GM12878 (cell line): ENCODE results near the gene NAA38. TPM values are rescaled to one million over a fixed set of nuclear protein-coding genes. Genes with fewer than 3 reads are reported as not detected.

Source experiments
- ATAC-seq: fragments of 200-7000 bp; cut with Tn5 transposase; 3 replicates; pipeline ENCODE4 v1.9.1; 2020; ENCODE audit warnings: mild to moderate bottlenecking, moderate library complexity
- BruUV-seq: library from RNA; stranded (reverse); fragments of 400-500 nt; replicated peaks from 2 replicates; lab custom pipeline; 2021; lab: Mats Ljungman, UMichigan
- CTCF ChIA-PET: fragments of 300-600 bp; sonication (Branson Sonifier 250); formaldehyde crosslinking; extraction: SDS; loops from one replicate; lab custom pipeline; 2021; ENCODE audit warnings: inconsistent platforms; lab: Yijun Ruan, JAX
- POLR2A ChIA-PET: fragments of 350-600 bp; formaldehyde crosslinking; extraction: SDS; loops from one replicate; lab custom pipeline; 2021; ENCODE audit warnings: inconsistent platforms; lab: Charles Lee
- RAD21 ChIA-PET: fragments of 300-600 bp; sonication (Branson Sonifier 250); formaldehyde crosslinking; loops from one replicate; lab custom pipeline; 2023; ENCODE audit warnings: antibody characterized with exemption; ENCODE audit not compliant: unreplicated experiment; lab: Charles Lee
- SMC1A ChIA-PET: fragments of 300-600 bp; sonication (Branson Sonifier 250); formaldehyde crosslinking; loops from one replicate; lab custom pipeline; 2023; ENCODE audit not compliant: unreplicated experiment, uncharacterized antibody; lab: Charles Lee
- DNase-seq: peaks from one replicate; pipeline ENCODE4 v3.0.0-alpha.2; 2011; ENCODE audit warnings: low read depth, low spot score
- FAIRE-seq: peaks from 3 replicates; lab custom pipeline; 2011; peaks lifted over from hg19 to GRCh38; lab: Jason Lieb, UNC
- H2AFZ ChIP-seq: 2 replicates; pipeline ENCODE4 v1.6.0; 2011; ENCODE audit warnings: low read depth, low read length, control low read depth; ENCODE audit not compliant: control insufficient read depth
- H3K27ac ChIP-seq: 2 replicates; pipeline ENCODE4 v1.5.1; 2011; ENCODE audit warnings: control low read depth; ENCODE audit not compliant: control insufficient read depth, insufficient read depth
- H3K27me3 ChIP-seq, 2 experiments: replicated peaks in 1 of 2; 2 replicates each; pipeline versions ENCODE4 v1.6.0 to v1.6.1; 2011; ENCODE audit warnings: low read length in 1 of 2; ENCODE audit not compliant: control insufficient read depth in 2 of 2, insufficient read depth in 2 of 2
- H3K36me3 ChIP-seq, 2 experiments: 2 replicates each; pipeline ENCODE4 v1.5.1; 2011; ENCODE audit warnings: low read length in 1 of 2; ENCODE audit not compliant: control insufficient read depth in 2 of 2, insufficient read depth in 2 of 2
- H3K4me1 ChIP-seq: 2 replicates; pipeline ENCODE4 v1.6.1; 2011; ENCODE audit warnings: mild to moderate bottlenecking, low read length, moderate library complexity, mixed read lengths; ENCODE audit not compliant: control insufficient read depth, insufficient read depth
- H3K4me2 ChIP-seq: 2 replicates; pipeline ENCODE4 v1.6.0; 2011; ENCODE audit warnings: control low read depth; ENCODE audit not compliant: control insufficient read depth, insufficient read depth
- H3K4me3 ChIP-seq: fragments of 200-600 bp; sonication (generic); 2 replicates; pipeline ENCODE4 v1.5.1; 2016
- H3K79me2 ChIP-seq: 2 replicates; pipeline ENCODE4 v1.6.0; 2011; ENCODE audit warnings: low read length; ENCODE audit not compliant: control insufficient read depth, insufficient read depth
- H3K9ac ChIP-seq: 2 replicates; pipeline ENCODE4 v1.8.0; 2011; ENCODE audit warnings: low read length, control low read depth, mixed read lengths; ENCODE audit not compliant: control insufficient read depth, insufficient read depth
- H3K9me3 ChIP-seq: replicated peaks from 3 replicates; pipeline ENCODE4 v1.5.1; 2011; ENCODE audit warnings: mild to moderate bottlenecking, low read length; ENCODE audit not compliant: control insufficient read depth, insufficient read depth
- H4K20me1 ChIP-seq: 2 replicates; pipeline ENCODE4 v1.6.0; 2011; ENCODE audit not compliant: control insufficient read depth, insufficient read depth
- ASH2L ChIP-seq: fragments of 300-600, 200-600 bp; sonication (generic); IDR thresholded peaks from 2 replicates; pipeline ENCODE4 v1.6.1; 2017; ENCODE audit warnings: low read depth, mild to moderate bottlenecking, borderline replicate concordance
- CREB1 ChIP-seq: IDR thresholded peaks from 2 replicates; pipeline ENCODE4 v1.6.1; 2012; ENCODE audit warnings: low read depth, mild to moderate bottlenecking, inconsistent platforms
- HCFC1 ChIP-seq: fragments of 150-350 bp; IDR thresholded peaks from 2 replicates; pipeline ENCODE4 v1.6.1; 2014; ENCODE audit warnings: low read length
- NBN ChIP-seq: fragments of 450-650 bp; IDR thresholded peaks from 2 replicates; pipeline ENCODE4 v1.6.1; 2016
- NFIC ChIP-seq: IDR thresholded peaks from 2 replicates; pipeline ENCODE4 v1.6.1; 2012; ENCODE audit warnings: low read depth, mild to moderate bottlenecking, inconsistent platforms, low read length, moderate library complexity
- NR2C1 ChIP-seq: fragments of 450-650 bp; IDR thresholded peaks from 2 replicates; pipeline ENCODE4 v1.6.1; 2017; ENCODE audit warnings: antibody characterized with exemption, mild to moderate bottlenecking, moderate library complexity
- POLR2A ChIP-seq: IDR thresholded peaks from 2 replicates; pipeline ENCODE4 v1.6.1; 2011; ENCODE audit warnings: low read depth, mild to moderate bottlenecking, low read length
- POLR2AphosphoS5 ChIP-seq: IDR thresholded peaks from 2 replicates; pipeline ENCODE4 v1.6.1; 2011; ENCODE audit warnings: mild to moderate bottlenecking, low read length, inconsistent platforms
- YY1 ChIP-seq: IDR thresholded peaks from 2 replicates; pipeline ENCODE4 v1.6.1; 2011; ENCODE audit warnings: low read depth, mild to moderate bottlenecking, low read length
- ZNF384 ChIP-seq: IDR thresholded peaks from 2 replicates; pipeline ENCODE4 v1.6.1; 2012; ENCODE audit warnings: low read depth, mild to moderate bottlenecking, low read length, improper control_type of control experiment, borderline replicate concordance
- ZNF622 ChIP-seq: fragments of 450-650 bp; IDR thresholded peaks from 2 replicates; pipeline ENCODE4 v1.6.1; 2017; ENCODE audit warnings: mild to moderate bottlenecking, inconsistent platforms
- ZZZ3 ChIP-seq: IDR thresholded peaks from 2 replicates; pipeline ENCODE4 v1.6.1; 2011; ENCODE audit warnings: low read depth; ENCODE audit not compliant: control insufficient read depth, insufficient read length
- WGBS: methylation state at CpG from one replicate; pipeline ENCODE4 v1.1.6; 2016; ENCODE audit warnings: low lambda C conversion rate; ENCODE audit not compliant: insufficient replicate concordance, insufficient coverage; ENCODE audit errors: missing lambda C conversion rate; 5-methylcytosine and 5-hydroxymethylcytosine counted together
- in situ Hi-C: fragments of 300-500 bp; cut with MboI; formaldehyde crosslinking; loops from 9 replicates; pipeline ENCODE4 v1.14.3; 2018; ENCODE audit warnings: mixed read lengths
- intact Hi-C: fragments of 100-400 bp; cut with micrococcal nuclease; formaldehyde crosslinking; loops from one replicate; pipeline ENCODE4 v1.14.2; 2022; ENCODE audit not compliant: unreplicated experiment
- polyA plus RNA-seq, 11 experiments: library from polyadenylated mRNA; depleted of rRNA in 4 of 11; unstranded in 6 of 11; stranded (reverse) in 5 of 11; fragments of >200 nt; fragmentation: Nextera tagmentation in 4 of 11; fragmentation: Illumina TruSeq in 1 of 11; extraction: Ambion mirVana in 4 of 11; extraction: Trizol in 1 of 11; gene quantifications; 1 replicate in 1 of 11; 2 replicates in 10 of 11; pipeline versions ENCODE4 v1.2.1 to v1.2.3, GENCODE V29; 2011 to 2016; ENCODE audit warnings: inconsistent platforms in 2 of 11, missing spikeins in 2 of 11, low read depth in 1 of 11
- small RNA-seq: library from RNA; depleted of rRNA; stranded (forward); fragments of <200 nt; gene quantifications from one replicate; pipeline ENCODE3, GENCODE V24; 2014
- total RNA-seq, 4 experiments: library from RNA; depleted of rRNA in 3 of 4; stranded (reverse); fragments of >200 nt in 3 of 4; fragmentation: Illumina TruSeq in 1 of 4; extraction: Trizol in 1 of 4; gene quantifications; 2 replicates each; pipeline versions ENCODE4 v1.2.1 to v1.2.3, GENCODE V29; 2013 to 2021
- TF ChIP-seq, protein P1 (sequence below): IDR thresholded peaks from 2 replicates; pipeline ENCODE4 v1.6.1; 2011; ENCODE audit warnings: mild to moderate bottlenecking, low read depth, low read length, moderate library complexity; ENCODE audit not compliant: insufficient replicate concordance
- TF ChIP-seq, protein P2 (sequence below): IDR thresholded peaks from 2 replicates; pipeline ENCODE4 v1.6.1; 2011; ENCODE audit warnings: low read depth, mild to moderate bottlenecking, low read length, moderate library complexity, borderline replicate concordance; ENCODE audit errors: extremely low read depth
- TF ChIP-seq, protein P3 (sequence below): fragments of 450-650 bp; formaldehyde crosslinking; IDR thresholded peaks from 2 replicates; pipeline ENCODE4 v1.4.0; 2022; ENCODE audit warnings: mild to moderate bottlenecking, moderate library complexity

The NAA38 gene
- total and polyA plus RNA-seq, 10 of the 15 experiments (the other 5 are each of a cell fraction or from before 2014, with no cell fraction given), result 31.5 to 337 (median 215) TPM

DNA sequence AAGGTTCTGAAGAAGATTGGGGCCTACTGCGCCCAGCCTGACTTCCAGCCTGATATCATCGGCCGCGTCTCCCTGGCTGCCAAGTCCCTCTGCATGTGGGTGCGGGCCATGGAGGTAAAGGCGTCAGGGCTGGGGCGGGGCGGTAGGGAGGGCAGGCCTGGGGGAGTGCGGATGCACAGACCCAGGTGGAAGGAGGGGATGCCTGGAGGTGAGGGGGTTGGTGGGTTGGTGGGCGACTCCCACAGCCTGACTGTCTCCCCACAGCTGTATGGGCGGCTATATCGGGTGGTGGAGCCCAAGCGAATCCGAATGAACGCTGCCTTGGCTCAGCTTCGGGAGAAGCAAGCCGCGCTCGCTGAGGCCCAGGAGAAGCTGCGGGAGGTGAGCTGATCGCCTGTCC is 50.2 kb downstream of the NAA38 start:
- no peaks in the 10 kb centered on the region for H3K36me3 ChIP-seq
- ChIA-PET RAD21 (no interaction called here), SMC1A (no interaction called here), CTCF (no interaction called here), POLR2A (no interaction called here)
- FAIRE-seq (no peak), ATAC-seq (no peak), DNase-seq (no peak)
- H3K9ac ChIP-seq, result no peak overlapping the region
- H4K20me1 ChIP-seq, result no peaks in the 10 kb centered on the region
- H3K4me2 ChIP-seq, result no peak overlapping the region
- TF ChIP-seq, protein P1, sequence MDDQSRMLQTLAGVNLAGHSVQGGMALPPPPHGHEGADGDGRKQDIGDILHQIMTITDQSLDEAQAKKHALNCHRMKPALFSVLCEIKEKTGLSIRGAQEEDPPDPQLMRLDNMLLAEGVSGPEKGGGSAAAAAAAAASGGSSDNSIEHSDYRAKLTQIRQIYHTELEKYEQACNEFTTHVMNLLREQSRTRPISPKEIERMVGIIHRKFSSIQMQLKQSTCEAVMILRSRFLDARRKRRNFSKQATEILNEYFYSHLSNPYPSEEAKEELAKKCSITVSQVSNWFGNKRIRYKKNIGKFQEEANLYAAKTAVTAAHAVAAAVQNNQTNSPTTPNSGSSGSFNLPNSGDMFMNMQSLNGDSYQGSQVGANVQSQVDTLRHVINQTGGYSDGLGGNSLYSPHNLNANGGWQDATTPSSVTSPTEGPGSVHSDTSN, result no peak
- TF ChIP-seq NR2C1 (no peak), ZNF622 (no peak), NFIC (no peak), YY1 (no peak), ZZZ3 (no peak), ZNF384 (no peak), POLR2AphosphoS5 (no peak), ASH2L (no peak), NBN (no peak), POLR2A (no peak), CREB1 (no peak), HCFC1 (no peak)
- TF ChIP-seq, protein P2, sequence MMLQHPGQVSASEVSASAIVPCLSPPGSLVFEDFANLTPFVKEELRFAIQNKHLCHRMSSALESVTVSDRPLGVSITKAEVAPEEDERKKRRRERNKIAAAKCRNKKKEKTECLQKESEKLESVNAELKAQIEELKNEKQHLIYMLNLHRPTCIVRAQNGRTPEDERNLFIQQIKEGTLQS, result no peak
- TF ChIP-seq, protein P3, sequence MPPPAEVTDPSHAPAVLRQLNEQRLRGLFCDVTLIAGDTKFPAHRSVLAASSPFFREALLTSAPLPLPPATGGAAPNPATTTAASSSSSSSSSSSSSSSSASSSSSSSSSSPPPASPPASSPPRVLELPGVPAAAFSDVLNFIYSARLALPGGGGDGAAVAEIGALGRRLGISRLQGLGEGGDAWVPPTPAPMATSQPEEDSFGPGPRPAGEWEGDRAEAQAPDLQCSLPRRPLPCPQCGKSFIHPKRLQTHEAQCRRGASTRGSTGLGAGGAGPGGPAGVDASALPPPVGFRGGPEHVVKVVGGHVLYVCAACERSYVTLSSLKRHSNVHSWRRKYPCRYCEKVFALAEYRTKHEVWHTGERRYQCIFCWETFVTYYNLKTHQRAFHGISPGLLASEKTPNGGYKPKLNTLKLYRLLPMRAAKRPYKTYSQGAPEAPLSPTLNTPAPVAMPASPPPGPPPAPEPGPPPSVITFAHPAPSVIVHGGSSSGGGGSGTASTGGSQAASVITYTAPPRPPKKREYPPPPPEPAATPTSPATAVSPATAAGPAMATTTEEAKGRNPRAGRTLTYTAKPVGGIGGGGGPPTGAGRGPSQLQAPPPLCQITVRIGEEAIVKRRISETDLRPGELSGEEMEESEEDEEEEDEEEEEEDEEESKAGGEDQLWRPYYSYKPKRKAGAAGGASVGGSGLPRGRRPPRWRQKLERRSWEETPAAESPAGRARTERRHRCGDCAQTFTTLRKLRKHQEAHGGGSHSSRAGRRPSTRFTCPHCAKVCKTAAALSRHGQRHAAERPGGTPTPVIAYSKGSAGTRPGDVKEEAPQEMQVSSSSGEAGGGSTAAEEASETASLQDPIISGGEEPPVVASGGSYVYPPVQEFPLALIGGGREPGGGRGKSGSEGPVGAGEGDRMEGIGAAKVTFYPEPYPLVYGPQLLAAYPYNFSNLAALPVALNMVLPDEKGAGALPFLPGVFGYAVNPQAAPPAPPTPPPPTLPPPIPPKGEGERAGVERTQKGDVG (CRISPR knock-in tag), result no peak
- H3K27ac ChIP-seq, result no peak overlapping the region
- in situ Hi-C loops, result no loop called here
- intact Hi-C loops, result no loop called here
- H3K9me3 ChIP-seq, result no peaks in the 10 kb centered on the region; the same call in 2 of the 3 replicates
- WGBS, result 64% methylated on average over 17 of the region's 21 CpGs
- H3K79me2 ChIP-seq, result no peaks in the 10 kb centered on the region
- H3K4me3 ChIP-seq, result no peak overlapping the region
- BruUV-seq, result no TSS peak
- H3K27me3 ChIP-seq, result no peaks in the 10 kb centered on the region
- no peaks in the 10 kb centered on the region for H3K4me1 ChIP-seq
- no peak overlapping the region for H2AFZ ChIP-seq

Small RNA genes within 50 kb of the gene (small RNA-seq; reads per million reads assigned to genes)
- 0.20 reads per million for gene SCARNA21

Other genes with a start within 250 kb of the NAA38 start
Only the 7 nearest of the 19 such genes appear.
- 1.2 and 9.8 TPM in 2 replicates for gene KDM6B, start 23.3 kb downstream of the NAA38 start, total RNA-seq (2014; rRNA removed)
- gene KDM6B, start 23.3 kb downstream of the NAA38 start, total RNA-seq (2014; rRNA removed; fragmentation: Illumina TruSeq; extraction: Trizol), result 1.7 and 6.3 TPM in 2 replicates
- 19.7 and 21.4 TPM in 2 replicates for gene KDM6B, start 23.3 kb downstream of the NAA38 start, total RNA-seq (2021)
- gene KDM6B, start 23.3 kb downstream of the NAA38 start, polyA plus RNA-seq (2011; rRNA removed), result 1.3 and 2.4 TPM in 2 replicates
- gene KDM6B, start 23.3 kb downstream of the NAA38 start, polyA plus RNA-seq (2014; fragmentation: Illumina TruSeq; extraction: Trizol), result 0.92 and 2.1 TPM in 2 replicates
- gene KDM6B, start 23.3 kb downstream of the NAA38 start, polyA plus RNA-seq (2014; fragmentation: Nextera tagmentation; extraction: Ambion mirVana), result under 1 TPM; 0.05 to 0.07 TPM
- 4.4 and 33.5 TPM in 2 replicates for gene KDM6B, start 23.3 kb downstream of the NAA38 start, polyA plus RNA-seq (2014; rRNA removed)
- 1 to 10 TPM in 1 of 2 experiments, under 1 TPM in 1; 0.91 to 1.7 TPM for gene KDM6B, start 23.3 kb downstream of the NAA38 start, polyA plus RNA-seq (2016; fragmentation: Nextera tagmentation; extraction: Ambion mirVana)
- gene TMEM88, start 2.5 kb downstream of the NAA38 start, total RNA-seq (2014; rRNA removed), result 0.16 and 0.62 TPM in 2 replicates
- 0.28 TPM in 1 of 2 replicates, not detected in the other for gene TMEM88, start 2.5 kb downstream of the NAA38 start, total RNA-seq (2014; rRNA removed; fragmentation: Illumina TruSeq; extraction: Trizol)
- 0.69 and 1.1 TPM in 2 replicates for gene TMEM88, start 2.5 kb downstream of the NAA38 start, total RNA-seq (2021)
- 0.20 TPM in 1 of 2 replicates, not detected in the other for gene TMEM88, start 2.5 kb downstream of the NAA38 start, polyA plus RNA-seq (2011; rRNA removed)
- 0.21 TPM in 1 of 2 replicates, not detected in the other for gene TMEM88, start 2.5 kb downstream of the NAA38 start, polyA plus RNA-seq (2014; fragmentation: Illumina TruSeq; extraction: Trizol)
- not detected for gene TMEM88, start 2.5 kb downstream of the NAA38 start, polyA plus RNA-seq (2014; fragmentation: Nextera tagmentation; extraction: Ambion mirVana)
- 0.22 and 2.2 TPM in 2 replicates for gene TMEM88, start 2.5 kb downstream of the NAA38 start, polyA plus RNA-seq (2014; rRNA removed)
- under 1 TPM in 1 of 2 experiments, not detected in 1; 0.24 TPM for gene TMEM88, start 2.5 kb downstream of the NAA38 start, polyA plus RNA-seq (2016; fragmentation: Nextera tagmentation; extraction: Ambion mirVana)
- gene CYB5D1, start 444 bp upstream of the NAA38 start, total RNA-seq (2014; rRNA removed), result 6.8 and 8.4 TPM in 2 replicates
- gene CYB5D1, start 444 bp upstream of the NAA38 start, total RNA-seq (2014; rRNA removed; fragmentation: Illumina TruSeq; extraction: Trizol), result 5.8 and 6.6 TPM in 2 replicates
- 7.7 and 7.9 TPM in 2 replicates for gene CYB5D1, start 444 bp upstream of the NAA38 start, total RNA-seq (2021)
- 6.1 and 7.3 TPM in 2 replicates for gene CYB5D1, start 444 bp upstream of the NAA38 start, polyA plus RNA-seq (2011; rRNA removed)
- 8.7 and 10.7 TPM in 2 replicates for gene CYB5D1, start 444 bp upstream of the NAA38 start, polyA plus RNA-seq (2014; fragmentation: Illumina TruSeq; extraction: Trizol)
- gene CYB5D1, start 444 bp upstream of the NAA38 start, polyA plus RNA-seq (2014; fragmentation: Nextera tagmentation; extraction: Ambion mirVana), result 1 to 10 TPM; 1.6 TPM
- 6.9 and 8.1 TPM in 2 replicates for gene CYB5D1, start 444 bp upstream of the NAA38 start, polyA plus RNA-seq (2014; rRNA removed)
- 1 to 10 TPM; 4.3 to 5.0 TPM for gene CYB5D1, start 444 bp upstream of the NAA38 start, polyA plus RNA-seq (2016; fragmentation: Nextera tagmentation; extraction: Ambion mirVana)
- 53.9 and 58.8 TPM in 2 replicates for gene CHD3, start 31.2 kb upstream of the NAA38 start, total RNA-seq (2014; rRNA removed)
- 36.8 and 37.4 TPM in 2 replicates for gene CHD3, start 31.2 kb upstream of the NAA38 start, total RNA-seq (2014; rRNA removed; fragmentation: Illumina TruSeq; extraction: Trizol)
- gene CHD3, start 31.2 kb upstream of the NAA38 start, total RNA-seq (2021), result 77.5 and 86.8 TPM in 2 replicates
- 32.2 and 40.8 TPM in 2 replicates for gene CHD3, start 31.2 kb upstream of the NAA38 start, polyA plus RNA-seq (2011; rRNA removed)
- 53.9 and 56.1 TPM in 2 replicates for gene CHD3, start 31.2 kb upstream of the NAA38 start, polyA plus RNA-seq (2014; fragmentation: Illumina TruSeq; extraction: Trizol)
- 1 to 10 TPM; 1.4 to 3.3 TPM for gene CHD3, start 31.2 kb upstream of the NAA38 start, polyA plus RNA-seq (2014; fragmentation: Nextera tagmentation; extraction: Ambion mirVana)
- gene CHD3, start 31.2 kb upstream of the NAA38 start, polyA plus RNA-seq (2014; rRNA removed), result 55.1 and 69.0 TPM in 2 replicates
- 10 to 100 TPM; 13.2 to 14.4 TPM for gene CHD3, start 31.2 kb upstream of the NAA38 start, polyA plus RNA-seq (2016; fragmentation: Nextera tagmentation; extraction: Ambion mirVana)
- 1.0 and 1.3 TPM in 2 replicates for gene RNF227, start 58.7 kb upstream of the NAA38 start, total RNA-seq (2014; rRNA removed)
- 1.0 and 1.3 TPM in 2 replicates for gene RNF227, start 58.7 kb upstream of the NAA38 start, total RNA-seq (2014; rRNA removed; fragmentation: Illumina TruSeq; extraction: Trizol)
- 0.90 and 1.6 TPM in 2 replicates for gene RNF227, start 58.7 kb upstream of the NAA38 start, total RNA-seq (2021)
- gene RNF227, start 58.7 kb upstream of the NAA38 start, polyA plus RNA-seq (2011; rRNA removed), result 2.8 and 3.5 TPM in 2 replicates
- gene RNF227, start 58.7 kb upstream of the NAA38 start, polyA plus RNA-seq (2014; fragmentation: Illumina TruSeq; extraction: Trizol), result 1.1 and 1.5 TPM in 2 replicates
- gene RNF227, start 58.7 kb upstream of the NAA38 start, polyA plus RNA-seq (2014; fragmentation: Nextera tagmentation; extraction: Ambion mirVana), result under 1 TPM; 0.49 to 0.87 TPM
- 1.7 and 5.0 TPM in 2 replicates for gene RNF227, start 58.7 kb upstream of the NAA38 start, polyA plus RNA-seq (2014; rRNA removed)
- 1 to 10 TPM; 1.2 to 2.4 TPM for gene RNF227, start 58.7 kb upstream of the NAA38 start, polyA plus RNA-seq (2016; fragmentation: Nextera tagmentation; extraction: Ambion mirVana)
- 1.9 and 2.3 TPM in 2 replicates for gene KCNAB3, start 72.3 kb upstream of the NAA38 start, total RNA-seq (2014; rRNA removed)
- 1.2 and 1.6 TPM in 2 replicates for gene KCNAB3, start 72.3 kb upstream of the NAA38 start, total RNA-seq (2014; rRNA removed; fragmentation: Illumina TruSeq; extraction: Trizol)
- 3.9 and 7.0 TPM in 2 replicates for gene KCNAB3, start 72.3 kb upstream of the NAA38 start, total RNA-seq (2021)
- gene KCNAB3, start 72.3 kb upstream of the NAA38 start, polyA plus RNA-seq (2011; rRNA removed), result 1.6 and 1.9 TPM in 2 replicates
- 2.0 and 2.6 TPM in 2 replicates for gene KCNAB3, start 72.3 kb upstream of the NAA38 start, polyA plus RNA-seq (2014; fragmentation: Illumina TruSeq; extraction: Trizol)
- under 1 TPM; 0.22 to 0.42 TPM for gene KCNAB3, start 72.3 kb upstream of the NAA38 start, polyA plus RNA-seq (2014; fragmentation: Nextera tagmentation; extraction: Ambion mirVana)
- gene KCNAB3, start 72.3 kb upstream of the NAA38 start, polyA plus RNA-seq (2014; rRNA removed), result 6.3 and 7.9 TPM in 2 replicates
- gene KCNAB3, start 72.3 kb upstream of the NAA38 start, polyA plus RNA-seq (2016; fragmentation: Nextera tagmentation; extraction: Ambion mirVana), result 1 to 10 TPM; 1.5 to 1.7 TPM
- 42.3 and 46.4 TPM in 2 replicates for gene TRAPPC1, start 74.4 kb upstream of the NAA38 start, total RNA-seq (2014; rRNA removed)
- gene TRAPPC1, start 74.4 kb upstream of the NAA38 start, total RNA-seq (2014; rRNA removed; fragmentation: Illumina TruSeq; extraction: Trizol), result 28.7 and 31.3 TPM in 2 replicates
- 173 and 193 TPM in 2 replicates for gene TRAPPC1, start 74.4 kb upstream of the NAA38 start, total RNA-seq (2021)
- 78.6 and 93.1 TPM in 2 replicates for gene TRAPPC1, start 74.4 kb upstream of the NAA38 start, polyA plus RNA-seq (2011; rRNA removed)
- 197 and 224 TPM in 2 replicates for gene TRAPPC1, start 74.4 kb upstream of the NAA38 start, polyA plus RNA-seq (2014; fragmentation: Illumina TruSeq; extraction: Trizol)
- 100 to 1,000 TPM in 1 of 2 experiments, 10 to 100 TPM in 1; 95.5 to 113 TPM for gene TRAPPC1, start 74.4 kb upstream of the NAA38 start, polyA plus RNA-seq (2014; fragmentation: Nextera tagmentation; extraction: Ambion mirVana)
- 156 and 166 TPM in 2 replicates for gene TRAPPC1, start 74.4 kb upstream of the NAA38 start, polyA plus RNA-seq (2014; rRNA removed)
- gene TRAPPC1, start 74.4 kb upstream of the NAA38 start, polyA plus RNA-seq (2016; fragmentation: Nextera tagmentation; extraction: Ambion mirVana), result 100 to 1,000 TPM; 298 to 306 TPM